NCI-H1417 (cell line): ENCODE results near the gene CENPN.

Source experiments
- DNase-seq, 3 experiments: peaks; one replicate each; lab custom pipeline; 2025; lab: John Stamatoyannopoulos, UW

Gene CENPN

DNA sequence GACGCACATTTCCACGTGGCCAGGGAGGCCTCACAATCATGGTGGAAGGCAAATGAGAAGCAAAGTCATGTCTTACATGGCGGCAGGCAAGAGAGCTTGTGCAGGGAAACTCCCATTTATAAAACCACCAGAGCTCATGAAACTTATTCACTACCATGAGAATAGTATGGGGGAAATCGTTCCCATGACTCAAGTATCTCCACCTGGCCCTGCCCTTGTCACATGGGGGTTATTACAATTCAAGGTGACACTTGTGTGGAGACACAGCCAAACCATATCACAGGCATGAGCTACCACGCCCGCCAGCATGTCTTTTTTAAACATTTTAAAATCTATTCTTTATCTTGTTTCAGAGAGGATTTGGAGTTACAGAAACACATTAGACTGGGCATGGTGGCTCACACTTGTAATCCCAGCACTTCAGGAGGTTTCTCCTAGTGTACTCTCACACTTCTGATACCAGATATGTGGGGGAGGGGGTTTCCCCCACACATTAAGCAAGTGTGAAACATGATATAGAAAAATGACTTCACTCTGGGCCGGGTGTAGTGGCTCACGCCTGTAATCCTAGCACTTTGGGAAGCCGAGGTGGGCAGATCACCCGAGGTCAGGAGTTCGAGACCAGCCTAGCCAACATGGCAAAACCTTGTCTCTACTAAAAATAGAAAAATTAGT, 23.1 kb downstream of the CENPN start:
- DNase-seq: no peak

DNA sequence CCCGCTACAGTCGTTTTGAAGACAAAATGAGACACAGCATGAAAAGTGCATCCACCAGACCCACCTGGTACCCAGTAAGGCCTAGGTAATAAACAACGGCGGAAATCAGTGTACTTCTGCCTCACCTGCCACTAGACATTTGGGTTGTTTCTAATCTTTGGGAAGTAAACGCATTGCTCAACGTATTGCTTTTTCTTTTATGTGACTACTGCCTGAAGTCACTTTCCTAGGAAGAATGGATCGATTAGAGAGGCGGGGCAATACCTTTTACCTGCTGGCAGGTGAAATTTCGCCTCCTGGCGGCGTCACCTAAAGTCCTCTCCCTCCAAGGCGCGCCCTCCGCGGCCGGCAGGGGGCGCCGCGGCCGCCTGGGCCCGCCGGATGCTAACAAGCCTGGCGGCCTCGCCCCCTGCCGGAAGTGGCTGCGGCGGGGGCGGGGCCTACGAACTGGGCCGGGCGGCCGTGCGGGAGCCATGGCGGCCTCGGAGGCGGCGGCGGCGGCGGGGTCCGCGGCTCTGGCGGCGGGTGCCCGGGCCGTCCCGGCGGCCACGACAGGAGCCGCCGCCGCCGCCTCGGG, 28.5 kb downstream of the CENPN start, which contains the start of gene ATMIN:
Gene ATMIN (plus strand): TSS at position 445 of the 577 bp plus-strand sequence. CDS start 29 bp downstream, at position 474.
- peak; percentile 88 to 92 (median 91) for DNase-seq

GRCh38 chr16:81035975-81036750, 29.1 kb downstream of the CENPN start:
- DNase-seq: peak; percentile 14 to 61 (median 60)

DNA sequence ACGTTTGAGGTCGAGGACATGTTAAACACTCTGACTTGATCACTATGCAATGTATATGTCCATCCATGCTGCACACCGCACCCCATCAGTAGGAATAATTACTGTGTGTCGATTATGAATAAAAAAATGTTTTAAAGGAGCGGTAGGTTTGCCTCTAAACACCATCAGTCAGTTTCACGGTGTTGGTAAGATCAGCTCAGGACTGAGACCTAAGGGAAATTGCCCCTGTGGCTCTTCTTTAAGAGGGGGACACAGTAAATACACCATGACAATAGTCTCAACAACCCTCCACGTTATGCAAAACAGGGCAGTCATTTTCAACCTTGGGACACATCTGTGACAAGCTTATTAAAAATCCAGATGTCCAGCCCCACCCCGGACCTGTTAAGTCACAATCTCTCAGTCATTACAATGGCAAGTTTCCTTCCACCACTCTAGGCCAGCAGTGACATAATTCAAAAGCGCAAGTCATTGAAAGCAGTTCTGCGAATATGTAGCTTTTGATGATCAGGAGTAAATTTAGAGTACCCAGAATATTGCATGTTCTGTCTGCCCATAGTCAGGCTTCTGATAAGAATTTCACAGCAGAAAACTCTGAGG, 29.8 kb downstream of the CENPN start:
- DNase-seq: peak in 1 of 3 experiments; percentile 9

- DNase-seq: peak in 1 of 3 experiments; percentile 6
Measured at GRCh38 chr16:81040131-81040530, 33.1 kb downstream of the CENPN start.

- DNase-seq: no peak
Measured at GRCh38 chr16:81040842-81041241, 33.8 kb downstream of the CENPN start.

DNA sequence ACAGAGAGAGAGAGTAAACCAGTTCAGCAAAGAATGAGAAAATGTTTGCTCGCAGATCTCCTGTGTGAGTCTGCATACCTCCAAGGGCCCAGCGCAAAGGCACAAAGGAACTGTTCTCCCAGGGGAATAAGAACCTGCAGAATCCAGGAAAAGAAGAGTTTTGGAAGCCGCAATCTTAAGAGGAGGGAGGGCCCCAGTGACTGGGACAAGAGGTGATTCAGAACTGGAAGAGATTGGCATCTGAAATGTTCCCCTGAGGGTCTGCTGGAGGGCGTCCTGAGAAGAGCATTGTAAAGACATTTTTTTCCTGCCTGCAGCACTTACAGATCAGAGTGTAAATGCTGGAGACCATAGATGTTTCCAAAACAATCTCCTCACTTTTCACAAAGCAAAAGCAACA, 34.7 kb downstream of the CENPN start:
- no peak for DNase-seq

DNA sequence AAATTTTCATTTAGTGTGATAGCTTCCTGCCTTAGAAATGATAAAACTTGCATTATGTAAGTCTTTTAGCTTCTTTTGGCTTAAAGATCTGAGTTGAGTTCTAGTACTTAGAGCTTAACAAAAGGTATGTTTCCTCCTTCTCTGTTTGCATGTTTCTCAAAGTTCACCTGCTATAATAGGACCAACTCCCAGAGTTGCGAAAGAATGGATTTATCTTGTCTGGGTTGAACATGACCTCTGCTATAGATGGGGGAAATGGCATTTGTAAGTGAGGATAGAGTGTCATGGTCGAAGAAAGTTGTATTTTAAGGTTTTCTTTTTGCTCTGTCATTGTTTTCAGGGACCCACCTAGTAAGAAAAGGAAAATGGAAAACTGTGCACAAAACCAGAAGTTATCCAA, 35.8 kb downstream of the CENPN start:
- no peak for DNase-seq

DNA sequence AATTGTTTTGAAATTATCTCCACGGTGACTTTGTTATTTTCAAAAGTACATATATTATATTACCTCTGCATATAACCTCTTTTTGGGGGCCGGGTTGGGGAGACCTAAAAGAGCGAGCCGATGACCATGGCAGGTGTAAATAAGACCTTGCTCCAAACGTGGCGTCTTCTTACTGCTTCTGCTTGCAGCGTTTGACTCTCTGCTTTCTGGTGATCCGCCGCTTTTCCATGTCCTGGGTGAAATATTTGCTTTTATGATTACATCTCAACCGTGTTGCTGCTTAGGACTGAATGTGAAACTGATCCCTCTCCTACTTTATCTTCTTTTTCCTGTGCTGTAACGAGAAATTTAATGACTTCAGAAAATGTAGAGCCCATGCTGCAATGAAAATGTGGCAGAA, 46.7 kb downstream of the CENPN start:
- no peak for DNase-seq

GRCh38 chr16:81060576-81061306, 53.7 kb downstream of the CENPN start:
- DNase-seq: no peak

- no peak for DNase-seq
Measured at GRCh38 chr16:81061307-81061640, 54.3 kb downstream of the CENPN start.

- DNase-seq: no peak
Measured at GRCh38 chr16:81061871-81062608, 55.0 kb downstream of the CENPN start.

DNA sequence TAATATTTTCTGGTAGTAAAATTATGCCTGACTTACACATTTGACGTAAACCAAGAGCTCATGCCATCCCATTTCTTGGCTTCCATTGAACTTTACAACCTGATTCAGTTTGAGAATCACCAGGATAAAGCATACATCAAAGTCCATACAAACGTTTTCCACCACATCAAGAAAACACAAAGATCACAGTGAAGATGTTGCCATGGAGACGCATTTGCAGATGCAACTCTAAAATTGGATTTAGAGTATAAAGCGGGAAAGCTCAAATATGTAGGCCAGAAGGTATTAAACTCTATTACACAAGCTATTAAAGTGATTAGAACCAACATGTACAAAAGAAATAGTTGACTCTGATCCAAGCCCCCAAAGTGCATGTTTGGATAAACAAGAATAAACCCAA, 59.7 kb downstream of the CENPN start:
- no peak for DNase-seq

DNA sequence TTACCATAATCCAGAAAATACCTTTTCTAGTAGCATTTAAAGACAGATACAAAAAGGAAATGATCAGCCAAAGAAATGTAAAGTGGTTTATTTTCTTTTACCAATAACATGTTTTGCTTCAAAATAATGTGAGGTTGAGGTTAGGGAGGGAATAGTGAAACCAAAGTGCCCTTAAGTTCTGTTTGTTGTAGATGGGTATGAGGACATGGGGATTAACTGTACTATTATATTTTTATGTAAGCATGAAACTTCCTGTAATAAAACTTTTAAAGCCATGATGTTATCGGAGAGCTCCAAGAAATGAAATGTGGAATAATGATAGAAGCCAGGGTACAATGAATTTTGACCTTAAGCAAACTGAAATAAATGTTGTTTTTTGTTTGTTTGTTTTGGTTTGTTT, 60.2 kb downstream of the CENPN start:
- no peak for DNase-seq

GRCh38 chr16:81069063-81069462, 62.0 kb downstream of the CENPN start:
- no peak for DNase-seq

GRCh38 chr16:81070979-81071378, 64.0 kb downstream of the CENPN start:
- DNase-seq: no peak

GRCh38 chr16:81071805-81072204, 64.8 kb downstream of the CENPN start:
- DNase-seq: no peak

GRCh38 chr16:81073560-81074330, 66.7 kb downstream of the CENPN start:
- no peak for DNase-seq

DNA sequence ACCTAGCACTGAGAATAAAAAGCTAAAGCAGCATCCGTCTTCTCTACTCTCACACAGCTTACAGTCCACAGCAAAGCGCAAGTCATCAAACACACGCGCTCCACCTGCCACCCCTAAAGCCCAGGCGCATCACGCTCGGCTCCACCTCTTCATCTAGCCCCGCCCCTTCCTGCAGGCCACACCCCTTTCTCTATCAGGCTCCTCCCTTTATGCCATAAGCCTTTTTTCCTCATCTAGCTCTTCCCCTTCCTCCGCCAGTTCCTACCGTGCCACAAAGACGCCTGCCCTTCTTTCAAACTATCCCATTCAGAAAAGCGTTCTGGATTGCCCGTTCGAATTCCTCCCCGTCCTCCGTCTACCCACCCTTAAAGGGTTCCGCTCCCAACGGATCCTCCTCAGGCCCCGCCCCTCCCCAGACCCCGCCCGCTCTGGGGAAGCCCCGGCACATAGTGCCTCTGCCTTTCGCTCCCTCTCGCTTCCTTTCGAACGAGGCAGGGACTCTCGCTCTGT, 69.6 kb downstream of the CENPN start:
- DNase-seq: peak; percentile 84 to 98 (median 97)
